Measurements from ENCODE around the gene UBE2U. TPM values are rescaled to one million over a fixed set of nuclear protein-coding genes. Genes with fewer than 3 reads are reported as not detected.

Gene UBE2U
- total RNA-seq, 2 donors from 2014 or later, result not detected

- H3K4me1 Mint-ChIP-seq, result peaks cover 4% of the 10 kb centered on the region
- no peaks in the 10 kb centered on the region for H3K27me3 ChIP-seq (ENCODE audit: control insufficient read depth, insufficient read depth, low read length, poor library complexity, severe bottlenecking)
- no peaks in the 10 kb centered on the region for H3K9me3 ChIP-seq (ENCODE audit: control insufficient read depth, low read length)
- H3K4me3 Mint-ChIP-seq, result no peak overlapping the region
- DNase-seq, result no peak
- H3K27me3 Mint-ChIP-seq (ENCODE audit: insufficient read depth), result peaks cover 4% of the 10 kb centered on the region
- H3K27ac Mint-ChIP-seq, result no peak overlapping the region
- no peak for TF ChIP-seq CTCF (conservative IDR thresholded peaks at IDR 0.05)
- H3K27ac ChIP-seq (ENCODE audit: low read depth, low read length), result no peak overlapping the region
- no peak overlapping the region for H3K9ac ChIP-seq (ENCODE audit: extremely low read depth, low read length, poor library complexity, severe bottlenecking)
- no peaks in the 10 kb centered on the region for H3K9me3 Mint-ChIP-seq
- 93 to 100% methylated on average over 5 of the region's 5 CpGs for WGBS, 2 experiments (ENCODE audit: insufficient coverage in 1 of 2, insufficient read length in 1 of 2)
- no peak overlapping the region for H3K4me3 ChIP-seq (ENCODE audit: low read length)
- no peaks in the 10 kb centered on the region for H3K4me1 ChIP-seq (ENCODE audit: control insufficient read depth, insufficient read depth, low read length)
- peaks cover 4% of the 10 kb centered on the region for H3K36me3 ChIP-seq (ENCODE audit: control insufficient read depth, insufficient read depth, low read length)
- H3K36me3 Mint-ChIP-seq (ENCODE audit: low read depth), result peaks cover 15% of the 10 kb centered on the region
These were observed 19.4 kb upstream of the UBE2U start for GRCh38 chr1:64184003-64184440.

GRCh38 chr1:64186138-64186897, 17.1 kb upstream of the UBE2U start:
- DNase-seq, result peak; percentile 31
- Mint-ChIP-seq H3K27ac (no peak overlapping the region), H3K4me1 (peaks cover 4% of the 10 kb centered on the region), H3K9me3 (no peaks in the 10 kb centered on the region), H3K4me3 (no peak overlapping the region), H3K27me3 (ENCODE audit: insufficient read depth) (peaks cover 4% of the 10 kb centered on the region), H3K36me3 (ENCODE audit: low read depth) (peaks cover 11% of the 10 kb centered on the region)
- TF ChIP-seq CTCF (conservative IDR thresholded peaks at IDR 0.05), result no peak
- Histone ChIP-seq H3K4me3 (ENCODE audit: low read length) (no peak overlapping the region), H3K27me3 (ENCODE audit: control insufficient read depth, insufficient read depth, low read length, poor library complexity, severe bottlenecking) (no peaks in the 10 kb centered on the region), H3K36me3 (ENCODE audit: control insufficient read depth, insufficient read depth, low read length) (no peaks in the 10 kb centered on the region), H3K9ac (ENCODE audit: extremely low read depth, low read length, poor library complexity, severe bottlenecking) (no peak overlapping the region), H3K9me3 (ENCODE audit: control insufficient read depth, low read length) (no peaks in the 10 kb centered on the region), H3K4me1 (ENCODE audit: control insufficient read depth, insufficient read depth, low read length) (no peaks in the 10 kb centered on the region), H3K27ac (ENCODE audit: low read depth, low read length) (no peak overlapping the region)
- WGBS, 2 experiments (ENCODE audit: insufficient coverage in 1 of 2, insufficient read length in 1 of 2), result 90 to 91% methylated on average over 8 to 10 of the region's 10 CpGs

- H3K9me3 Mint-ChIP-seq, result no peaks in the 10 kb centered on the region
- no peaks in the 10 kb centered on the region for H3K36me3 ChIP-seq (ENCODE audit: control insufficient read depth, insufficient read depth, low read length)
- no peak overlapping the region for H3K9ac ChIP-seq (ENCODE audit: extremely low read depth, low read length, poor library complexity, severe bottlenecking)
- no peaks in the 10 kb centered on the region for H3K27me3 ChIP-seq (ENCODE audit: control insufficient read depth, insufficient read depth, low read length, poor library complexity, severe bottlenecking)
- 83 to 87% methylated on average over 7 of the region's 7 CpGs for WGBS, 2 experiments (ENCODE audit: insufficient coverage in 1 of 2, insufficient read length in 1 of 2)
- no peak overlapping the region for H3K4me3 ChIP-seq (ENCODE audit: low read length)
- no peaks in the 10 kb centered on the region for H3K4me1 ChIP-seq (ENCODE audit: control insufficient read depth, insufficient read depth, low read length)
- no peak overlapping the region for H3K27ac Mint-ChIP-seq
- DNase-seq, result peak; percentile 40
- H3K9me3 ChIP-seq (ENCODE audit: control insufficient read depth, low read length), result no peaks in the 10 kb centered on the region
- no peak for TF ChIP-seq CTCF (conservative IDR thresholded peaks at IDR 0.05)
- no peak overlapping the region for H3K4me3 Mint-ChIP-seq
- peaks cover 3% of the 10 kb centered on the region for H3K4me1 Mint-ChIP-seq
- H3K27me3 Mint-ChIP-seq (ENCODE audit: insufficient read depth), result peaks cover 4% of the 10 kb centered on the region
- no peak overlapping the region for H3K27ac ChIP-seq (ENCODE audit: low read depth, low read length)
- peaks cover 9% of the 10 kb centered on the region for H3K36me3 Mint-ChIP-seq (ENCODE audit: low read depth)
These were observed 16.5 kb upstream of the UBE2U start for GRCh38 chr1:64186898-64187280.

All from endodermal cell (in vitro differentiated cells).